OCI-LY1 (cell line): ENCODE measurements around the gene SPOP.

Source experiments
- CTCF ChIP-seq: fragments of 200-600 bp; sonication (generic), shearing (Covaris generic); IDR thresholded peaks from 2 replicates; pipeline ENCODE4 v1.5.1; 2017; ENCODE audit warnings: mild to moderate bottlenecking, antibody characterized with exemption, low read length, moderate library complexity, mixed read lengths
- EZH2 ChIP-seq: fragments of 200-600 bp; sonication (generic), shearing (Covaris generic); IDR thresholded peaks from 2 replicates; pipeline ENCODE4 v1.8.0; 2017; ENCODE audit warnings: borderline replicate concordance, mixed run types, mild to moderate bottlenecking, antibody characterized with exemption, low read length, moderate library complexity, mixed read lengths

- TF ChIP-seq CTCF, result no peak
- no peak for TF ChIP-seq EZH2
These were observed 99.9 kb downstream of the SPOP start for GRCh38 chr17:49577963-49578362.
